ENCODE measurements around the gene HBE1.
"Not testable (repeated sequence)": the region's sequence is repeated elsewhere in the genome, so short reads cannot be mapped to it uniquely, and the experiment has no call there.

Gene HBE1

DNA sequence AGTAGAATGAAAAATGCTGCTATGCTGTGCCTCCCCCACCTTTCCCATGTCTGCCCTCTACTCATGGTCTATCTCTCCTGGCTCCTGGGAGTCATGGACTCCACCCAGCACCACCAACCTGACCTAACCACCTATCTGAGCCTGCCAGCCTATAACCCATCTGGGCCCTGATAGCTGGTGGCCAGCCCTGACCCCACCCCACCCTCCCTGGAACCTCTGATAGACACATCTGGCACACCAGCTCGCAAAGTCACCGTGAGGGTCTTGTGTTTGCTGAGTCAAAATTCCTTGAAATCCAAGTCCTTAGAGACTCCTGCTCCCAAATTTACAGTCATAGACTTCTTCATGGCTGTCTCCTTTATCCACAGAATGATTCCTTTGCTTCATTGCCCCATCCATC lies 14.9 kb upstream of the HBE1 start:
- no peak for DNase-seq

- DNase-seq = no peak
Measured at GRCh38 chr11:5283882-5284281, 14.1 kb upstream of the HBE1 start.

DNA sequence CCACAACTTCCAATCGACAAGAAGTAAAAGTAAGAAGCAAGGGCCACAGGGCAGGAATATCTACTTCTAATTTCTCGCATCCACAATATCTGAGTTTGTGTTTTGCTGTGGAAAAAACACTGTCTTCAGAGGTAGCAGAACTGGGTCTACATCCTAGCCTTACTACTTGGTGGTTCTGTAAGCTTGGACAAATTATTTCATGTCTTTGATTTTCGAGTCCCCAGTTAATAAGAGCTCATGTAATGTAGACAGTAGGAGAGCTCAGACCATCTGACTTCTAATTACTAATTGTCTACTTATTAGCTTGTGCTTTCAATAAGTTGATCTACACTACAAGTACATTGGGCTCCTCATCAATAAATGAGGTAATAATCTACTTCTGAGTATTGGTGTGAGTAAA lies 13.3 kb upstream of the HBE1 start:
- no peak for DNase-seq

- no peak for DNase-seq
Measured at GRCh38 chr11:5282628-5283027, 12.9 kb upstream of the HBE1 start.

DNA sequence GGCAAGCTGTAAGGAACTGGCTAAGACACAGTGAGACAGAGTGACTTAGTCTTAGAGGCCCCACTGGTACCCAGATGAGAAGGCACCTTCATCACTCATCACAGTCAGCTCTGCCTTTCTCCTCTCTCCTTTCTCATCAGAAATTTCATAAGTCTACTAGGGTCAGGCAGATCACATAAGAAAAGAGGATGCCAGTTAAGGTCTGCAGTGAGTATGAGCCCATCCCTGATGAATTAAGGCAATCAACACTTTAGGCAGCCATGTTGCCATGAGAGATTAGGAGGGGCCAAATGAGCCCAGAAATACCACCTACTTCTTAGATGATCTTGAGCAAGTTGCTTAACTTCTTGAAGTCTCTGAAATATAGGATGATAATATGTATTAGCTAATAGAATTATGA lies 11.9 kb upstream of the HBE1 start:
- DNase-seq = no peak

- no peak for DNase-seq
Measured at GRCh38 chr11:5280582-5281102, 10.9 kb upstream of the HBE1 start.

DNA sequence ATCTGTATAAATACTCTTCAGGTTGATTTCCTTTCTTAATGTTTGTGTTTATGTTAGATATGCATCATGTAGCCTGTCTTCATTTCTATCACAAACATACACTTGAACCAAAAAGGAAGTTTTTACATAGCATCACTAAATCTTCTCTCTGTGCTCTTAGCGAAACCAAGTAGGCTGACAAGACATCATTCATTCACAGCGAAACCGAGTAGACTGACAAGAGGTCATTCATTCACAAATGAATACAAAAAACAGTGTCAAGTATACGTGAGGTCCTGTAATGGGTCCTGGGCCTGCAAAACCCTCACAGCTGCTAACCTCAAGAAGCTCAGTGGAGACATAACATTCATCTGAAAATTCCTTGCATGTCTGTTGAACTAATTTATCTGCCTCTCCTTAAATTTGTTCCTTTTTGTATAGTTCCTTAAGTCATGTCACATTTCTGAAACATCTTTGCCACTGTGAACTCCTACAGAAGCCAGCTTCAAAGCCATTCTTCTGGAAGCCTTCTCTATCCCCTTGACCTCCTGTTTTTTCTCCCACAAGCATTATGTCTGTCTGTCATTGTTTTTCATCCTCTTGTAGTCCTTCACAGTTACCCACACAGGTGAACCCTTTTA lies 9.8 kb upstream of the HBE1 start:
- DNase-seq = no peak

DNA sequence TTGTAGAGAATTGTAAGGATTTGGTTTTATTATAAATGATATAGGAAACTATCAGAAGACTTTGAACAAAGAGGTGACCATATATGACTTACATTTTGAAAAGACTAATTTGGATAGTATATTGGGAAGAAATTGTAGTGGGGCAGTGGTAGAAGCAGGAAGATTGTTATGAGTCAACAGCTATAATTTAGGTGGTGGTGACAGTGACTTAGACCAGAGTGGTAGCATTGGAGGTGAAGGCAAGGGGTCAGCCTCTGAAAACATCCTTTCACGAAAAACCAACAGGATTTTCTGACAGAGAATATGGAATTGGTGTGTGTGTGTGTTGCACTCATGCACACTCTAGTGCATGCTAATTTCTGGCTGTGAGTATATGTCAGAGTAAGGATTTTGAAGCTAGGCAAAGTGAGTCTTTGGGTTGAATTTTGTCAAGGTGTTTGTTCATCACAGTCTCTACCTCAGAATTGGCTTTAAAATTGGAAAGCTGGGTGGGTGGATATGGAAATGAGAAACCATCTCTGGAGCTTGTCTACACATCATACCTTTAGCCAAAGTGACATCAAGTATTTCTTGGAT lies 8.2 kb upstream of the HBE1 start:
- DNase-seq = no peak

DNA sequence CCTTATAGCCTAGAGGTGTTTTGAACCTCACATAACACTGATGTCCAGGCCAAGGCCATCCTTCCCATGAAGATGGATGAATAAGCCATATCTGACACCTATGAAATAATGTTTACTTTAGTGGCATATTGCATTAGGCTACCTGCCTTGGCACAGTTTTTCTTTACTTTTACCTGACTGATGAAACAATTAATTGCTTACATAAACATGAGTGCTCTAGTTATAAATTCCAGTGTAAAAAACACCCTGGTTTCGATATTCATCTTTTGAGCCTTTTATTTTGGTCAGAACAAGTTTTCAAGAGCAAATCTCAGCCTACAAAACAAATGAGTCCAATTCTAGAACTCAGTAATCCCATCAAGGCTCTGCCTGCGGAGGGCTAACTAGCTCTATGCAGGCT lies 7.0 kb upstream of the HBE1 start:
- DNase-seq = no peak

- no peak for DNase-seq
Measured at GRCh38 chr11:5275369-5276110, 5.8 kb upstream of the HBE1 start.

GRCh38 chr11:5274395-5274794 lies 4.7 kb upstream of the HBE1 start:
- no peak for DNase-seq

- no peak for DNase-seq
Measured at GRCh38 chr11:5272395-5273017, 2.8 kb upstream of the HBE1 start.

DNA sequence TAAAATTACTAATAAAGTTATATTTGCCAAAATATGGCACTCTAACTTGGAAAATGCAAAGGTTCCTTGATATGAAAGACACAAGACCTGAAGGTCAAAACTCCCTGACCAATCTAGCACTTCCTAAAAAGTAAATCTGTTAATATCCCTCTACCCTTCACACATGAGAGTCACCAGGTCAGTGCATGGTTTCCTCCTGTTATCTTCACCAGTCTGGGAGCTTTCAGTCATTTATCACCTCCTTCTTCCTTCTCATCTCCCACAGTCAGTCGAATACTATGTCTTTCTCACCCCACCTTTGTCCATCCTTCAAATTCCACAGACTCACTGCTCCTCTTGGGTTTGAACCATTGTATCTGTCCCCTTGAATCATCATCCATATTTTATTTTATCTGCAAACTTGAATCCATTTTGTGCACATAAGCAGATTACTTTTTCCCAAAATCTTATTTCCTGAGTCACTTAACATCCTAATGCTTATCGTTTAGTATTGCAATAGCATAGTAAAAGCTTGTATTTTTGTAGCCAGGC lies 2.6 kb downstream of the HBE1 start:
- DNase-seq = no peak

- no peak for DNase-seq
Measured at GRCh38 chr11:5266609-5267008, 3.1 kb downstream of the HBE1 start.

GRCh38 chr11:5265832-5266231 lies 3.9 kb downstream of the HBE1 start:
- DNase-seq = no peak

DNA sequence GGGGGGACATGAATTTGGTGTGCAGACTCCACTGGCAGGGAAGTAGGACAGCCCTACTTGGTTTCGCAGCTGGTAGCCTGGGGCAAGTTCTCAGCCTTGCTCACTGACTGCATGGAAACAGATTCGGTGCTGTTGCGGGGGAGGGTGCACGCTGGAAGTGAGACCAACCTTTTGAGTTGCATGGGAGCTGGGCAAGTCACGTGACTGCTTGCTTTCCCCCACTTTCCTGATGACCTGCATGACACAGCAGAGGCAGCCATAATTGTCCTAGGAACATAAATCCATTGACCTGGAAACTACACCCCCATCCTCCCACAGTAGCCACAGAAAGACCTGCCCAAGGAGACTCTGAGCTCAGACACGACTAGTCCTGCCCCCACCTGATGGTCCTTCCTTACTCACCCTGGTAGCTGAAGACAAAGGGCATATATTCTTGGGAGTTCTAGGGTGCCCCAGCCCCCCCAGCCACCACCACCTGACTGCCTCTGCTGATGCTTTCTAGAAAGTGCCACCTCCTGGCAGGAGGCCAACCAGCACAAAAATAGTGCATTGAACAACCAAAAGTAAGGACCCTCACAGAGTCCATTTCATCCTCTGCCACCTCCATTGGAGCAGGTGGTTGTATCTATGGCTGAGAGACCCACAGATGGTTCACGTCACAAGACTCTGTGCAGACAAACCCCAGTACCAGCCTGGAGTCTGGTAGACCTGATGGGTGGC lies 11.0 kb downstream of the HBE1 start:
- no peak for DNase-seq

DNA sequence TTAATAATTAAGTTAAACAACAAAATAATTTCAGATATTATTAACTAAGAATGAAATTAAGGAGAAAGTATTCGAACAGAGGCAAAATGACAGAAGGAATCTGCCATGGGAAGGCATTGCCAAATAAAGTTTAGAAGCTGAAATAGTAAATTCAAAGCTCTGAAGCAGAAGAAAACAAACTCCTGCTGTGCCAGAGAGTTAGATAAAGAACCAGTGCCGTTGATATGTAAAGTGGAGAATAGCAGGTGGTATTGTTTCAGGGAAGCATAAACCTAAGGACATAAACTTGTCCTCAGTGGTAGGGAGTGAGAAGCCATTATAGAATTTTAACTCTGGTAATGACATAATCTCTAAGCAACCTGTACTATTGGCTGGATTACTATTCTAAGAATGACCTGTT lies 12.4 kb downstream of the HBE1 start:
- no peak for DNase-seq

DNA sequence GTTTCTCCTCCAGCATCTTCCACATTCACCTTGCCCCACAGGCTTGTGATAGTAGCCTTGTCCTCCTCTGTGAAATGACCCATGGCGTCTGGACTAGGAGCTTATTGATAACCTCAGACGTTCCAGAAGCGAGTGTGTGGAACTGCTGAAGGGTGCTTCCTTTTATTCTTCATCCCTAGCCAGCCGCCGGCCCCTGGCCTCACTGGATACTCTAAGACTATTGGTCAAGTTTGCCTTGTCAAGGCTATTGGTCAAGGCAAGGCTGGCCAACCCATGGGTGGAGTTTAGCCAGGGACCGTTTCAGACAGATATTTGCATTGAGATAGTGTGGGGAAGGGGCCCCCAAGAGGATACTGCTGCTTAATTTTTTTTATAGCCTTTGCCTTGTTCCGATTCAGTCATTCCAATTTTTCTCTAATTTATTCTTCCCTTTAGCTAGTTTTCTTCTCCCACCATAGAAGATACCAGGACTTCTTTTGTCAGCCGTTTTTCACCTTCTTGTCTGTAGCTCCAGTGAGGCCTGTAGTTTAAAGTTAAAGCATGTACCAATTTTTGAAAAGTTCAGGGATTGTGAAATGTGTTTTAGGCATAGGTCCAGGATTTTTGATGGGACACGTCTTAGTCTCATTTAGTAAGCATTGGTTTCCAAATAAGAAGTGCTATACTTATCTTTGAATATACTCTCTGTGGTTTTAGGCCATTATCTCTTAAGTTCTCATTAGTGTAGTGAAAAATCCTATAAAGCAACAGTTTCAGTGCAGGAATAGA lies 14.9 kb downstream of the HBE1 start, which contains the start of gene HBG2:
TSS of gene HBG2 (minus strand) at position 136 of the 768 bp plus-strand sequence. CDS start at position 83, 53 bp downstream.
- not testable (repeated sequence) for DNase-seq

- DNase-seq = not testable (repeated sequence)
Measured at GRCh38 chr11:5254023-5254422, 15.7 kb downstream of the HBE1 start.

GRCh38 chr11:5253440-5253839 lies 16.3 kb downstream of the HBE1 start:
- DNase-seq = not testable (repeated sequence)

DNA sequence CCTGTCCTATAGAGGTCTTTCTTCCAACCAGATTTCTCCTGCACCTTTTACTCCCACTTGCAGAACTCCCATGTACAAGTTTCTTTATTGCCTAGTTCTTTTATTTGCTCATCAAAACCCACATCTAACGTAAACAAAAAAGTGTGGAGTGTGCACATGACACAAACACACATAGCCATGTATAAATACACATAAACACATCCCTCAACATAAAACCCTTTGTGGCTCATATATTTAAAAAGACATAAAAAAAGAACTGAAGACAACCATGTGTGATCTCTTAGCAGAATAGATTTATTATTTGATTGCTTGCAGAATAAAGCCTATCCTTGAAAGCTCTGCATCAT lies 16.9 kb downstream of the HBE1 start:
- no peak for DNase-seq
